Suppressor macrophage treated with lipopolysaccharide for 4 hours (primary cell): Measurements from ENCODE around the gene HLA-DQA1.
"Not testable (repeated sequence)": the region's sequence is repeated elsewhere in the genome, so short reads cannot be mapped to it uniquely, and the experiment has no call there.

Experiments used
- DNase-seq: peaks from one replicate; pipeline ENCODE4 v3.0.0-alpha.2; 2020

The HLA-DQA1 gene

DNA sequence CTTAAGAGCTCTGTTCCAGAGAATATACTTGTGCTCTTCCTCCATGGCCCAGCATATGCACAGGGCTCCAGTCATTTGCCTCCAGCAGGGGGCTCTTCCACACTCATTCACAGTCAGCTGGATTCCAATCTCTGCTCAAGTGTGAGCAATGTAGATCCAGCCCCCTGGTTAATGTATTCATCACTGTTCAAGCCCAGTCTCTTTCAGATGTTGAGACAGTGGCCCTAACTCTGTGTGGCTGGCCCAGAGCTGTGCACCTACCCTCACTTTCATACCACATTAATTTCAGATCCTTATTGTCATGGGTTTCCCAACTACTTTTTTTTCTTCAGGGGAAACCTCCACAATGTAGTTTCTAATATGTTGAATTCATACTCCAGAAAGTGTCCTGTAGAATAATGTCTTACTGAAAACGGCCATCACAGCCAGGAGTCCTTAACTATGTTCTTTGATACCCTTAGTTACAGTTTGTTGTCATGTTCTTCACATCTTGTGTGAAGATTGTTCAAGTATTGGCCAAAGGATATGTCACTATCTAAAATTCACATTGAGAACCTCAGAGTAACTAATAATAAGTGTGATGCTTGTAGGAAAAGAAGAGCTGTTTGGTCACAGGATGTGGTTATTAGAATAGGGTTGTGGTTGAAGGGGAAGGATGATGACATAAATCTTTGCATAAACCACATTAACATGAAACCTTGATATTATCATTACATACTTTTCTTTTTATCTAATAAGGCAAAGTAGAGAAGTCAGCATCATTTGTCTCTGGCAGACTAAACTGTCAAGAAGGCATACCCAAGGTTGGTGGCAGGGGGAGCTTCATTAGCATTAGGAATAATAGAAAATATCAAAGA is 14.4 kb upstream of the HLA-DQA1 start:
- DNase-seq: peak; percentile 76

DNA sequence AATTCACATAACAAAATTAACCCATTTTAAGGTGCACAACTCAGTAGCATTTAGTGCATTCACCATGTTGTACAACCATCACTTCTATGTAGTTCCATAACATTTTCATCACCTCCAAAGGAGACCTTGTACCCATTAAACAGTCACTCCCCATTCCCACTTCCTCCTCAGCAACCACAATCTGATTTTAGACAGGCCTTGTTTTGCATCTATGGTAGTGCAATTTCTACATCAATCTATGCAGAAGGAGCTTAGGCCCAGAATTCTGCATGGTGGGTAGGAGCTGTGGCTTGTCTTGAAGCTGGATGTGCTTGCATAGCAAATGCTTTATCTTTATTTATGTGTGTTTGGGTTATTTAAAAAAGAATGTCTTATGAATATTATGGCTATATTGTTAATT is 13.5 kb upstream of the HLA-DQA1 start:
- DNase-seq: peak; percentile 32

DNA sequence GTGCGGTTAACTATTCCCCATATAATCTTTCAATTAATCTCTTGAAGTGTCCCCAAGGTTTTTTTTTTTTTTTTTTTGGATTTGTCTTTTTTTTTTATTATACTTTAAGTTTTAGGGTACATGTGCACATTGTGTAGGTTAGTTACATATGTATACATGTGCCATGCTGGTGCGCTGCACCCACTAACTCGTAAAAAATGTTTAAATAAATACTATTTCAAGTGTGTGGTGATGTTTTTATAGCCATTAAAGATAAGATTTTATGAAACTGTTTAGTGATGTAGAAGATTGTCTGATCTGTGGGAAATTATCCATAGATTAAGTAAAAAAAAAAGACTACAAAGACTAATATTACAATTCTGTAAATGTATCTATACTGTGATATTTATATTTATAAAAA is 12.6 kb upstream of the HLA-DQA1 start:
- no peak for DNase-seq

DNA sequence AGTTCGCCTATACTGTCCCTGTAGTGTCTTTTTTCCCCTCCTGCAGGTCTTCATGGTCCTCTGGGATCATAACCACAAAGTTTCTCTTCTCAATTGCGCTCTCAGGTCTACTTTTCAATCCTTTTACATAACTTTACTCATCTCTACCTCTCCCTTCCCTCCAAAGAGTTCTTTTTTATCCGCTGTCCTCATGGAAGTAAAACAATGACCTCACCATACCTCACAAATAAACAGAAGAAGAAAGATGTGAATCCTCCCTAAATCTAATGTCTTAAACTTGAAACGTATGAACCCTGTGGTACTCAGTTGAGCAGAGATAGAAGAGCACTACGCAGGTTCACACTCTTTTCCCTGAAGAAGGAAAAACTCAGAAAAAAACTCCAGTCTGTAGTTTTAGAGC is 12.1 kb upstream of the HLA-DQA1 start:
- no peak for DNase-seq

DNA sequence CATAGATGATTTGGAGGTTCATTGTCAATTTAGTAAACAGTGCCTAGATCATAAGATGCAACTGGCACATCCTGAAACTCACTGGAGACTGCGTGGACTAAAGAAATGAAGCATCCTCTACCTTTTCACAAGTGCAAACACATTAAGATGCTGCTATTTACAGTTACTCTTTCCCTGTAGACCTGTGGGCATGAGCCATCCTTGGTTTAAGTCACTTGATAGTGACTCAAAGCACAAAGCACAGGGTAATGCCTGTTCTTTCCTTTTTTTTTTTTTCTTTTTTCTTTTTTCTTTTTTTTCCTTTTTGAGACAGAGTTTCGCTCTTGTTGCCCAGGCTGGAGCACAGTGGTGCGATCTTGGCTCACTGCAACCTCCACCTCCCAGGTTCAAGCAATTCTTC is 10.0 kb upstream of the HLA-DQA1 start:
- no peak for DNase-seq

DNA sequence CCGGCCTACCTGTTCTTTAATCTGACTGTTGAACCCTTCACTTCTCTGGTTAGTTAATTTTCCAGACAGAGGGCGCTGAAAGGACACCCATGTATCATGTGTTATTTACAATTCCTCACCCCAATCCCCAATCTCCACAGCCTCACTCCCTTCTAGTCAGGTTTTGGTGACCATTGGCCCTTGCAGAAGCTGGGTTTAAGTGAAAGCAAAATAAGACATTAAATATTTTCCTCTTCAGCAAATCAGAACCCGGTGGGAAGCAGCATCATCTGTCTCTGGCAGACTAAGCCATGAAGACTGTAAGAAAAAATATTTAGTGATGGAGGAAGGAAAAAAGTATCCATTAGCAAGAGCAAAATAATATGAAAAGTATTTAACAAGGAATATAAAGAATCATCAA is 9.4 kb upstream of the HLA-DQA1 start:
- DNase-seq: peak; percentile 63

DNA sequence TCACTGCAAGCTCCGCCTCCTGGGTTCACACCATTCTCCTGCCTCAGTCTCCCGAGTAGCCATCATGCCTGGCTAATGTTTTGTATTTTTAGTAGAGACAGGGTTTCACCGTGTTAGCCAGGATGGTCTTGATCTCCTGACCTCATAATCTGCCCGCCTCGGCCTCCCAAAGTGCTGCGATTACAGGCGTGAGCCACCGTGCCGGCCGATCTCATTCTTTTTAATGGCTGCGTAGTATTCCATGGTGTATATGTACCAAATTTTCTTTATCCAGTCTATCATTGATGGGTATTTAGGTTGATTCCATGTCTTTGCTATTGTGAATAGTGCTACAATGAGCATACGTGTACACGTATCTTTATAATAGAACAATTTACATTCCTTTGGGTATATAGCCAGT is 7.4 kb upstream of the HLA-DQA1 start:
- not testable (repeated sequence) for DNase-seq

DNA sequence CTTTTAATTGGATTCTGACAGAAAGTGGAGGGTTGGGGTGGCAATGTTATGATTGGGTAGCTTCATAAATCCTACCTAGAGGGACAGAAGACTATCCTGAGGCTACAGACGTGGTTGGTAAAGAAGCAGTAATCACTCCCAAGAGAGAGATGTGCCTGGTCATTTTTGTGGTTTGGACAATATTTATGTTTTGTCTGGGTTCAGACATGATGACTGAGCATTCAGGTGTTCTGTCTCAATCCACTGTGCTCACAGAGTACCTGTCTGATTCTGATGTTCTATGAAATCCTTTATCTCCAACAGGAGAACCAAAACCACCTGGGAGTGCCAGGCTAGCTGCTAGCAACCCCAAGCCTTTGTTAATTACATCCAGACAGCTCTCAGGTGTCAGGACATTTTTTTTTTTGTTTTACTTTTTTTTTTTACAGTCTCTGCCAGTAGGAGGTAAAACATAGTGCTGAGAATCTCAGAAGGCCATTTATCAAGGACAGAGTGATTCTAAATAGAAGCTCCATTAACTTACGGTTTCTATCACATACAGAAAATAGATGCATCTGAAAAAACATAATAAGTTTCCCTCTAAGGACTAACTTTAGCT is 1.6 kb upstream of the HLA-DQA1 start:
- no peak for DNase-seq

DNA sequence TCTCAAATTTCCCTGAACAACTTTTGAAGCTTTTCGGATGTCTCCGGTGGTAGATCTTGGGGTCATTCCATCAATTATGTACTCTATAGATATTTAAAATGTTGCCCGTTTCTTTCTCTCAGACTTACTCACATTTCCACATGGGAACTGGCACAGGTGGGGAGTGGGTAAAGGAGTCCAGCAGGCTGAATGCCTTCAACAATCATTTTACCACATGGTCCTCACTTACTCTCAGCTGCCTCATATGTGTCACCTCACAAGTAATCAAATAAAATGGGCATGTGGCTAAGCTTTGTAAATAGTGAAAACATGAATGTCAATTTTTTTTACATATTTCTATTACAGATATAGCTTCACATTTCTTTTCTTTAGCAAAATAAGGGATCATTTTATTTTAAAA is 677 bp downstream of the HLA-DQA1 start:
- no peak for DNase-seq

DNA sequence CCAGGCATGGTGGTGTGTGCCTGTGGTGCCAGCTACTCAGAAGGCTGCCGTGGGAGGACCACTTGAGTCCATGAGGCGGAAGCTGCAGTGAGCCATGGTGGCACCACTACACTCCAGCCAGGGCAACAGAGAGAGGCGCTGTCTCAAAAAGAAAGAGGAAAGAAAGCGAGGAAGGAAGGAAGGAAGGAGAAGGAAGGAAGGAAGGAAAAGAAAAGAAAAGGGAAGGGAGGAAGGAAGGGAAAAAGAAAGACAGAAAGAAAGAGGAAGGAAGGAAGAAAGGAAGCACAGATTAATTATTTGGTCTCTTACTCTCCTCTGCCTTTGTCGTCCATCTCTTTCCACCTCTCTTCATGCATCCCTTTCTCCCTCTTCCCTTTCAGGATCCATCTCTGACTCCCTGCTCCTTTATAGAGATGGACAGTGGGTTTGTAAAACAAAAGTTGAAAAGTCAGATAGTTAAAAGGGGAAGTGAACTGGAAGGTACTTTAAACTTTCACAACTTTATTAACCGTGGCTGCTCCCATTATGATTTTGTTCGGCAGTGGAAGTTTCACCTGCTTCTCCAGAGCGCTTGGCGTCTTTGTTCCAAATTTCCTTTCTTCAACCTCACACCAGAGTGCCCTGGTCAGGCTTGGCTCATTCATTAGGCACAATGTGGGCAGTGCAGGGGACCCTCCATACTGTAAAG is 1.5 kb downstream of the HLA-DQA1 start:
- no peak for DNase-seq

DNA sequence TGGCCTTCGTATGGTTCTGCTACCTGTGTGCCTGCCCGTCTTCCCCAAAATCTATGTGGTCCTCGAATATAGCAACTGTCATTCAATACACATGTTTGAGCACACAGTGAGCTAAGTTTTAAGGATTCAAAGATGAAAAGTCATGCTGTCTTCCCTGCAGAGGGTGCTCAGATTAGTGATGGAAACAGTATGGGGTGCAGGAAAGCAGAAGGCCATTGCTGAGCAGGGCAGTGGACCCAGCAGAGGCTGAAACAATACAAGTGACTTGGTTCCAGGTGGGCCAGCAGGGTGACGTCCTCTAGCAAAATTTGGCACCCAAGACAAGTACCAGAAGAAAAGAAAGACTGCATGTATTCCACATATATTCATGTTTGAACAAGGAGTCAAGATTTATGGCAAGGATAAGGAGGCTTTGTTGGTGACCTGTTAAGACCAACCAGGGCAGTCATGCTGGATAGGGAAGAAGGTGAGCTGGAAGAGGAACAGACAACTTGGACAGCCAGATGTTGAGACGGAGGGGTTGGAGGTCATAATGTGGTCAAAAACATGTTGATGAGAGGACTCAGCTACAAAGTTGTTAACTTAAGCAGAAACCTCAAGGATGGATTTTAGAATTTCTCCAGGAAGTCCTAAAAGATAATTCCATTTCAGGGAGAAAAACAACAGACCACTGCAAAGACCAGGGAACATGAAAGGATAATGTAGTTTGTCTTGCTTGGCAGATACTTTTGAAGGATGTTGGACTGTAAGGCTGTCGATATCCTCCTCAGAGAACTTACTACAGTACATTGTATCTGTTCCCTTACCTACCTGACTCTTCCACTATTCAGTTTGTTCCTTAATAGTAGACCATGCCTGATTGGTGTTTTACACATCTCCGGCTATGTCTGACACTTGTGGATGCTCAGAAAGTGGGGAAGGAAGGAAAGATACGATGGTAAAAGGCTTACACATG is 2.5 kb downstream of the HLA-DQA1 start:
- DNase-seq: no peak

DNA sequence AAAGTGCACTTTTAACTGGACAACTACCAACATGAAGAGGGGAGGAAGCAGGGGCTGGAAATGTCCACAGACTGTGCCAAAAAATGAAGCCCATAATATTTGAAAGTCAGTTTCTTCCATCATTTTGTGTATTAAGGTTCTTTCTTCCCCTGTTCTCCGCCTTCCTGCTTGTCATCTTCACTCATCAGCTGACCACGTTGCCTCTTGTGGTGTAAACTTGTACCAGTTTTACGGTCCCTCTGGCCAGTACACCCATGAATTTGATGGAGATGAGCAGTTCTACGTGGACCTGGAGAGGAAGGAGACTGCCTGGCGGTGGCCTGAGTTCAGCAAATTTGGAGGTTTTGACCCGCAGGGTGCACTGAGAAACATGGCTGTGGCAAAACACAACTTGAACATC is 3.9 kb downstream of the HLA-DQA1 start:
- no peak for DNase-seq

DNA sequence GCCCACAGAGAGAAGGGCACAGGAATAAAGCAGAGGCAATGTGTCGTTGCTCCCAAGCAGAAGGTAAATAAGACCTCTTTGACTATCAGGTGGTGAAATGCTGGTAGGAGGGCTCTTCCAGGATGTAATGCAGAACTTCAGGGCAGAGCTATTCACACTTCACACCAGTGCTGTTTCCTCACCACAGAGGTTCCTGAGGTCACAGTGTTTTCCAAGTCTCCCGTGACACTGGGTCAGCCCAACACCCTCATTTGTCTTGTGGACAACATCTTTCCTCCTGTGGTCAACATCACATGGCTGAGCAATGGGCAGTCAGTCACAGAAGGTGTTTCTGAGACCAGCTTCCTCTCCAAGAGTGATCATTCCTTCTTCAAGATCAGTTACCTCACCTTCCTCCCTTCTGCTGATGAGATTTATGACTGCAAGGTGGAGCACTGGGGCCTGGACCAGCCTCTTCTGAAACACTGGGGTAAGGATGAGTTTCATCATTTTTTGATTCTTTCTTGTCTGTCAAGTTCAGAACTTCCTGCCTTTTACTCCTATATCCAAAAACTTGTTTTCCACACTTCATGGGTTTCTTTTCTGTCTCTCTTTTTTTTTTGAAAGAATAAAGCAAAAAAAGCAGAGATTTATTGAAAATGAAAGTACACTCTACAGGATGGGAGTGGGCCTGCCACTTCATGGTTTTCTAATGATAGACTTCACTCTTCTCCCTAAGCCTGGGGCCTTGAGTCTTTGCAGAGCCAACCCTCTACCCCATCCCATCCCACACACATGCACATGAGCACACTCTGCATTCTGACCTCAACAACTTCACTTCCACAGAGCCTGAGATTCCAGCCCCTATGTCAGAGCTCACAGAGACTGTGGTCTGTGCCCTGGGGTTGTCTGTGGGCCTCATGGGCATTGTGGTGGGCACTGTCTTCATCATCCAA is 4.8 kb downstream of the HLA-DQA1 start:
- DNase-seq: peak; percentile 42

DNA sequence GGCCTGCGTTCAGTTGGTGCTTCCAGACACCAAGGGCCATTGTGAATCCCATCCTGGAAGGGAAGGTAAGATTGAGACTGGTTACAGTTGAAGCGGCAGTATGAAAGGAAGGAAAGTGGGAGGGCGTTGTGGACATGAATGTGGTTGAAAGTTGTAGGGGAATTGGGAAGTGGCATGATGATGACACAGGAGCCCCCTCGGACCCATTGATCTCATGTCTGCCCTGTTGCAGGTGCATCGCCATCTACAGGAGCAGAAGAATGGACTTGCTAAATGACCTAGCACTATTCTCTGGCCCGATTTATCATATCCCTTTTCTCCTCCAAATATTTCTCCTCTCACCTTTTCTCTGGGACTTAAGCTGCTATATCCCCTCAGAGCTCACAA is 5.5 kb downstream of the HLA-DQA1 start:
- no peak for DNase-seq

DNA sequence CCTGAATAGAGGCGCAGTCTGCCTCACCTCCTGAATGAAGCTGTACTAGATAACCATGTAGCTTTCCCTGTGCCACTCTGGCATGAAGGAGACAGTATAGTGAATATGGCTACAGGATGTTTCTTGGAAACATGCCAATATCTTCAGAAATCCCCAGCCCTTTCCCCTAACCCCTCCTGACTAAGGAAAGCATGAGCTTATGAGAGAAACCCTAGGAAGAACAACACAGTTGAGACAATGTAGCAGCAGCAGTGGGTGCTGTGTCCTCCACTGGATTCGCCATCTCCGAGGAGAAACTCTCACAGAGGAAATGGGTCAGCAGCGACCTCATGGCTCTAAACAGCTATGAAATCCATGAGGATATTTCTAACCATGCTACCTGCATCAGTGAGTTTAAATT is 6.7 kb downstream of the HLA-DQA1 start:
- DNase-seq: no peak

DNA sequence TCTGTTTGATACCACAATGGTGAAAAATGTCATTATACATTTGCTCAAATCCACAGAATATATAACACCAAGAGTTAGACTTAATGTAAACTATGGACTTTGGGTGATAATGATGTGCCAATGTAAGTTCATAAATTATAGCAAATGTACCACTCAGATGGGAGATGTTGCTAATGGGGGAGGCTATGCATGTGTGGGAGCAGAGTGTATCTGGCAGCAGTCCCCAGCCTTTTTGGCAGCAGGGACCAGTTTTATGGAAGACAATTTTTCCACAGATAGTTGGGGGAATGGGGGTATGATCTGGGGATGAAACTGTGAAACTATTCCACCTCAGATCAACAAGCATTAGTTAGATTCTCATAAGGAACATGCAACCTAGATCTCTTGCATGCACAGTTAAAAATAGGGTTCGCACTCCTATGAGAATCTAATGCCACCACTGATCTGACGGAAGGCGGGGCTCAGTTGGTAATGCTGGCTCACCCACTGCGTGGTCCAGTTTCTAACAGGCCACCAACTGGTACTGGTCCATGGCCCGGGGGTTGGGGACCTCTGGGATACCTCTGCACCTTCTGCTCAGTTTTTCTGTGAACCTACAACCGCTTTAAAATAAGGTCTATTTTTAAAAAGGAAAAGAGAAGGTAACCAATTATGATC is 8.0 kb downstream of the HLA-DQA1 start:
- no peak for DNase-seq

DNA sequence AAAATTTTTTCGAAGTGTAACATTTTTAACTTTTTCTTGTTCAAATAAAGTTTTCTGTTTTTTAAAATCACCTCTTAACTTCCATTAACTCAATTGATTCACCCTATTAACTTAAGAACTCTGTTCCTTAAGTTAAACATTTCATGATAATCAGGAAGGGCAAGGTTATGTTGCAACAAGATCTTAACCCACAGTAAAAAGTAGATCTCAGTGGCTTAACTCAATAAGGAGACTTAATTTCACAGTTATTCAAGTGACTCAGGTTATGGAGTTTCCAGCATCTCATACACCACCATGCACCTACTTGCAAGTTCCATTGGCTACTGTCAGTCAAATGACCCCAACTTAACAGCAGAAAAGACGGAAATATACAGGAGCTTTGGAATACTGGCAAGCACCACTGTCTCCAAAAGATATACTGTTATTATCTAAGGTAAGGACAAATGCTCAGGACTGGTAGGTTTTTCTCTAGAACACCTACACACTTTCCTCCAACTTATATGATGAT is 18.1 kb downstream of the HLA-DQA1 start:
- no peak for DNase-seq

DNA sequence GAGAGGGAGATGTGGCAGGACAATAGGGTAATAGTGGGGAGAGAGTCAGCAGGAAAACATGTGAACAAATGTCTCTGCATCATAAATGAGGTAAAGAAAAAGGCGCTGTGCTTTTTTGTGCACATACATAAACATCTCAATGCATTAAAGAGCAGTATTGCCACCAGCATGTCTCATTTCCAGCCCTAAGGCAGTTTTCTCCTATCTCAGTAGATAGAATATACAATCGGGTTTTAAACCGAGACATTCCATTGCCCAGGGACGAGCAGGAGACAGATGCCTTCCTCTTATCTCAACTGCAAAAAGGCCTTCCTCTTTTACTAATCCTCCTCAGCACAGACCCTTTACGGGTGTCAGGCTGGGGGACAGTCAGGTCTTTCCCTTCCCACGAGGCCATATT is 20.1 kb downstream of the HLA-DQA1 start:
- not testable (repeated sequence) for DNase-seq

DNA sequence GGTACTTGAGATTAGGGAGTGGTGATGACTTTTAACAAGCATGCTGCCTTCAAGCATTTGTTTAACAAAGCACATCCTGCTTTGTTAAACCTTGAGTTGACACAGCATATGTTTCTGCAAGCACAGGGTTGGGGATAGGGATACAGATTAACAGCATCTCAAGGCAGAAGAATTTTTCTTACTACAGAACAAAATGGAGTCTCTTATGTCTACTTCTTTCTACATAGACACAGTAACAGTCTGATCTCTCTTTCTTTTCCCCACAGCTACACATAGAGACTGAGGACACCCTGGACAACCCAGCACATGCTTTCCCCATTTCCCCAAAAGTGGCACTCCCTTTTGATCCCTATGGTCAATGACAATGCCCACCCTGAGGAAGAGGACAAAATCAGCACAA is 20.6 kb downstream of the HLA-DQA1 start:
- not testable (repeated sequence) for DNase-seq

DNA sequence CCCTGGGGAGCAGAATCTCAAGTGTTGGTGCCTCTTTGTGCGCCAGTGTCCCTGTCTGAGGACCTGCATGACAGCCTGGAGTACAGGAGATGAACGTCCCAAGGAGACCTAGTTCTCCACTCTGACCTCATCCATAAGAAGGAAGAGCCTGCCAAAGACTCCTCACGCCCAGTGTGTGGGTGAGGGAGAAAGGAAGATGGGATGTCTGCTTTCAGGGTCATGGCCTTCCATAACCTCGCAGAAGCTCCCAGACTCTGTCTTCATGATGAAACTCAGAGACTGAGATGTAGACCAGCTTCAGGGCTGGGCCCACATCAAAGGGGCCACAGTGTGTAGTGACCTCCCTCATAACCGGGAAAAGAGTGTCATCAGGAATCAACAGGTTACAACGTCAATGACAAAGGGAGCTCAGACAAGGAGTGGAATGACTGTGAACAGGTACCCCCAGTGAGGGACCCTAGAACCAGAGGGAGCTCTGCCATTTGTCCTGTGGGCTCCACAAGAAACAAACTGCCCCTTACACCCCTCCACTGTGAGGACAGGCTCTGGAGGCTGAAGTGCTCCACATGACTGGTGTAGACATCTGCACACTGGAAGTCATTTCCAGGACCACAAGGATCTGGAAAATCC is 21.2 kb downstream of the HLA-DQA1 start:
- DNase-seq: peak; percentile 55
